Naive B cell (primary cell): ENCODE data around the gene GPR156. TPM values are rescaled to one million over a fixed set of nuclear protein-coding genes. Genes with fewer than 3 reads are reported as not detected.

Experiments
- ATAC-seq, 2 donors: fragments of 150-1000 bp; cut with Tn5 transposase; 2 replicates each; pipeline ENCODE4 v1.10.0; 2021; ENCODE audit warnings: low read depth in 2 of 2, mild to moderate bottlenecking in 2 of 2, moderate library complexity in 2 of 2
- DNase-seq: peaks from one replicate; pipeline ENCODE4 v3.0.0; 2022
- H3K27ac Mint-ChIP-seq, 6 donors: one replicate each; pipeline ENCODE4 v1.8.0; 2020 to 2022; ENCODE audit warnings: mild to moderate bottlenecking in 6 of 6, mixed read lengths in 6 of 6, moderate library complexity in 5 of 6, inconsistent platforms in 2 of 6
- H3K27me3 Mint-ChIP-seq, 3 donors: one replicate each; pipeline ENCODE4 v1.8.0; 2021 to 2022; ENCODE audit warnings: mixed read lengths in 3 of 3, mild to moderate bottlenecking in 1 of 3
- H3K36me3 Mint-ChIP-seq, 2 donors: one replicate each; pipeline ENCODE4 v1.8.0; 2020 to 2022; ENCODE audit warnings: mixed read lengths in 2 of 2, inconsistent platforms in 1 of 2, mild to moderate bottlenecking in 1 of 2
- H3K4me1 Mint-ChIP-seq, 3 donors: one replicate each; pipeline ENCODE4 v1.8.0; 2020 to 2022; ENCODE audit warnings: mixed read lengths in 3 of 3, inconsistent platforms in 1 of 3, mild to moderate bottlenecking in 1 of 3, moderate library complexity in 1 of 3
- H3K4me3 Mint-ChIP-seq, 8 donors: one replicate each; pipeline ENCODE4 v1.8.0; 2020 to 2022; ENCODE audit warnings: mild to moderate bottlenecking in 8 of 8, mixed read lengths in 8 of 8, moderate library complexity in 8 of 8, inconsistent platforms in 2 of 8
- H3K9me3 Mint-ChIP-seq, 7 donors: one replicate each; pipeline ENCODE4 v1.8.0; 2020 to 2022; ENCODE audit warnings: mixed read lengths in 7 of 7, mild to moderate bottlenecking in 5 of 7, inconsistent platforms in 2 of 7, moderate library complexity in 1 of 7
- polyA plus RNA-seq, 6 donors: library from polyadenylated mRNA; unstranded; fragments of 300-500 nt; fragmentation: Illumina TruSeq; gene quantifications; one replicate each; pipeline ENCODE4 v1.2.3, GENCODE V29; 2021; ENCODE audit warnings: low read depth in 6 of 6

The GPR156 gene
- polyA plus RNA-seq, 6 donors from 2014 or later, result not detected

DNA sequence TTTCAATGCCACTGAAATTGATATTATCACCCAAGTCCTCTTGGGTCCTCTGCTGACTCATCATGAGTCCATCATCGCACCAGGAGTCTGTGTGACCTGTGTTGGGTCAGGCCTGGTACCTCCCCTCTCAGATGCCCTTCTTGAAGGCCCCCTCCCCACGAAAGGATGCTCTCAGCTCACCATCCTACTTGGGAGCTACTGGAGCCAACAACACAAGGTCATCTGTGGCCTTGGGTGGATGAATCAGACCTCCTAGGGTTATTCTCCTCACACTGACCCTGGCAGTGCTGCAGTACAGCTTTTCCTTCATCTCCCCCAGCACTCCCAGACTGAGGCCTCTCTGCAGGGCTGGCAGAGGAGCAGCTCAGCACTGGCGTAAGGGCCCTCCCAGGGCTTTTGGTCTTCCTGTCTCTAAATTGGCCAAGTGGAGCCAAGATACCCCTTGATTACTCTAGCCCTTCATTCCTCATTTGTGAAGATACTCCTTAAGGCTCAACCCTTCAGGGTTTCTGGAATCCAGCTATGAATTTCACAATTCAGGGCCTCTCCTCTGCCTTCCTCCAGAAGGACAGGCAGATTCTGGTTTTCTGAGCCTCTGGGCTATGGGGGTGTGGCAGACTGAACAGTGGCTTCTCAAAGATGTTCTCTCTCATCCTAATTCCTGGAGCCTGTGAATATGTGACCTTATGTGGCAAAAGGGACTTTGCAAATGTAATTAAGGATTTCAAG lies 110.0 kb downstream of the GPR156 start:
- no peak for ATAC-seq
- H3K4me1 Mint-ChIP-seq, result no peaks in the 10 kb centered on the region
- H3K27me3 Mint-ChIP-seq, result peaks cover 0 to 8% (median 3%) of the 10 kb centered on the region in 3 donors
- no peak overlapping the region for H3K4me3 Mint-ChIP-seq
- H3K27ac Mint-ChIP-seq, result peak overlapping the region in 1 of 6 donors; percentile 7
- H3K36me3 Mint-ChIP-seq, result no peaks in the 10 kb centered on the region
- H3K9me3 Mint-ChIP-seq, result no peaks in the 10 kb centered on the region
- DNase-seq, result no peak

DNA sequence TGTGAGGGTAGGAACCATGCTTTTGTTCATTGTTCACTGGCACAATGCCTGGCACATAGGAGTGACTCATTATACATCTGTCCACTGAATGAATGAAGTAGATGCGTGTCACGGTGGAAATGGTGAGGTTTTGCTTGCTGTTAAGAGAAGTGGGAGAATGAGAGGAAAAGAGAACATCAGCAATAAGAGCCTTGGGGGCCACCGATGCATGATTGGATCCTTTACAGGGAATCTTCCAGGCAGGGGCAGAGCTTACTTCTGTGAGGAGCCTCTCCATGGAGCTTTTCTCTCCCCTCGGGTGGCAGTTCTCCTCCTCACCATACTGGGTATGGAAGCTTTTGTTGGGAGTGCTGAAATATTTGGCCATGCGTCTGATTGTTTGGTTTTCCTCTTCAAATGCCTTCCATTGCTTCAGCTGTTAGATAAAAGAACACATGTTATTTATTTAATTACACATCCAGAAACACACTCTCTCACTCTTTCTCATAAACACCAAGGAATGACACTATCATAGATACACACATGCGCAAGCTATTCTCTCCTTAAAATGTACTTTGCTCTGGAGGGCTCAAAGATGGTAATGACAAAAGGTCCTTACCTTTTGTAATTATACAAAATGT lies 111.9 kb downstream of the GPR156 start:
- H3K27me3 Mint-ChIP-seq, result peaks cover 0 to 3% (median 0%) of the 10 kb centered on the region in 3 donors
- ATAC-seq (no peak), DNase-seq (no peak)
- no peaks in the 10 kb centered on the region for H3K9me3 Mint-ChIP-seq
- H3K4me1 Mint-ChIP-seq, result no peaks in the 10 kb centered on the region
- H3K4me3 Mint-ChIP-seq, result no peak overlapping the region
- H3K27ac Mint-ChIP-seq, result no peak overlapping the region
- H3K36me3 Mint-ChIP-seq, result no peaks in the 10 kb centered on the region

DNA sequence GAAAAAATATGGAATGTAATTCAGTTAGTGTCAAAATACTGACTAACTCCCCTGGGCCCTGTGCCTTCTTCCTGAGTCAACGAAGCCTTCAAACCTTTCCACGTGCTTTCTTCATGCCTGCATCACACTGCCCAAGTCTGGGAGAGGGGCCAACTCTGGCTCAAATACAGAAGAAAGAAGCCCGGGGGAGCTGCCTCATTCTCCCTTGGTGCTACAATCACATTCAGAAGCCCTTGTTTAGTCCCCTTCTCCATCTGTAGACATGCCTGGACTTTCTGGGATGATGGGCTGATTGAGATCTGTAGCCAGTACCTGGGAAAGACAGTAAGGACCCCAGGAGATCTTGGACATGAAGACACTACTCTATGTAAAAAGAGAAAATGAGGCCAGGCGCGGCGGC lies 113.0 kb downstream of the GPR156 start:
- no peaks in the 10 kb centered on the region for H3K4me1 Mint-ChIP-seq
- no peaks in the 10 kb centered on the region for H3K36me3 Mint-ChIP-seq
- ATAC-seq, result no peak
- no peak overlapping the region for H3K4me3 Mint-ChIP-seq
- no peak overlapping the region for H3K27ac Mint-ChIP-seq
- no peaks in the 10 kb centered on the region for H3K9me3 Mint-ChIP-seq
- H3K27me3 Mint-ChIP-seq, result peaks cover 0 to 3% (median 0%) of the 10 kb centered on the region in 3 donors
- no peak for DNase-seq

DNA sequence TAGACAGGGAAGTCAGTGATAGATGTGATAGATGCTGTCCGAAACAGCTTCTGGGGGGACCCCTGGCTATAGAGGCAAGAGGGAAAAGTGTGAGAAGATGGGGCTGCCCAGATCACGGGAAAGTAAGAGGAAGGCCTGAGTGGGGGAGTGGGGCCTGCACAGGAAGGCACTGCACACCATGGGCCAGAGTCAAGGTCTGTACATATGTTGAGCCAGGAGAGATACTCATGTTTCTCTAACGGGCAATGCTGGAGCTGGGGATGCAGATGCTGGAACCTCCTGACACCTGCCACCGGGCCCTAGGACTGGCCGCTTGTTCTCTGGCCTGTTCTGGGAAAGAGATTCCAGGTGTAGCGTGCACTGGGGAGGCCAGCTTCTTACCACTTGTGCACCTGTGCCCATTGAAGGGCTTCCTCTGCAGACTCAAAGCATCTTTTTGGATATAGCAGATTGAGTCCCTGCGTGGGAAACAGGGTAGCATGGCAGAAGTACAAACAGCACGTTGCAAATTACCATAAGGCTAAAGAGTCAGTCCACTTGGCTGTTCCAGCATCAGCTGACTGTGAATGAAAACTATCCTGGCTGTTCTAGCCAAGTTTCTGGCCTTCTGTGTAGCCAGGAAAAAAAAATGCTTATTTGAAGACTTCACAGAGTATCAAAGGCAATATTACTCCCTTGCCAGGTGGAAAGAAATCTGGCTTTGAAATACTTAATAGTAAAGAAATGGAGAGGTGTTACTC lies 113.7 kb downstream of the GPR156 start:
- no peak for ATAC-seq
- Mint-ChIP-seq H3K4me1 (no peaks in the 10 kb centered on the region), H3K4me3 (peak overlapping the region in 1 of 8 donors; percentile 41), H3K36me3 (no peaks in the 10 kb centered on the region), H3K27me3 (peaks cover 0 to 3% (median 0%) of the 10 kb centered on the region in 3 donors), H3K27ac (no peak overlapping the region), H3K9me3 (no peaks in the 10 kb centered on the region)
- no peak for DNase-seq

DNA sequence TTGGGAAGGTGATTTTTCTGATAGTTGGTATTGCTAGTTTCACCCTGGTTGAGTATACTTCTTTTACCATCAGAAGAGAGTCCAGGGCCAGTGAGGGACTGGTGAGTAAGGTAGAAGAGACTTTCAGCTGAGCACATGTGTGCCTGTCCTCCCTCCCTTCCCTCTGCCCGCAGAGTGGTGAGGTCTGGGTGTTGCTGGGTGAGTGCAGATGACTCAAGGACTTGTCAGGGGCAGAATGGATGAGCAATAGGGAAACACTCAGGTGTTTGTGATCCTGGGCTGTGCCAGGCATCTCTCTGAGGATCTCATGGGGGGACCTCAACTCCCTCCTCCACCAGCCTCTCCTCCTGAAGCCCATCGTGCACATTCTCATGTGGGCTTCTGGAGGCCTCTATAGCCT lies 114.8 kb downstream of the GPR156 start:
- no peaks in the 10 kb centered on the region for H3K36me3 Mint-ChIP-seq
- ATAC-seq (no peak), DNase-seq (no peak)
- no peaks in the 10 kb centered on the region for H3K4me1 Mint-ChIP-seq
- no peaks in the 10 kb centered on the region for H3K9me3 Mint-ChIP-seq
- H3K27me3 Mint-ChIP-seq, result peaks cover 0 to 3% (median 0%) of the 10 kb centered on the region in 3 donors
- no peak overlapping the region for H3K4me3 Mint-ChIP-seq
- H3K27ac Mint-ChIP-seq, result no peak overlapping the region

DNA sequence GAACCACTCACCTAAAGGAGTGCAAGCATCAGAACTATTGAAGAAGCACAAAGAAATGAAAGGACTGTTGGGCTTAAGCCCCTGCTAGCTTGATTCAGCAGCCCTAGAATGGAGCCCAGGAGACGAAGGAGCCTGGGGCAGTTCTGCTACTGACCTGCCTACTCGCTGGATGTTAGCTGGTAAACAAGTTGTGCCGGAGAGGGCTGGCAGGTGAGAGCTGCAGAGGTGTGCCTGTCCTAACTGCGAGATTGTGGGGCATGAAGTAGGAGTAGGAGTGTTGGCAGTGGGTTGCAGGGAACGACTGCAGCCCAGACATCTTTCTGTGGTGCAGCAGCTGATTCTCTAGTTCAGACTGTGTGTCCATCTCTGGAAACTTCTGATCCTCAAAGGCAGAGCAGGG lies 115.6 kb downstream of the GPR156 start:
- Mint-ChIP-seq H3K4me3 (no peak overlapping the region), H3K9me3 (no peaks in the 10 kb centered on the region), H3K4me1 (no peaks in the 10 kb centered on the region), H3K36me3 (no peaks in the 10 kb centered on the region), H3K27me3 (peaks cover 0 to 3% (median 0%) of the 10 kb centered on the region in 3 donors), H3K27ac (no peak overlapping the region)
- DNase-seq (no peak), ATAC-seq (no peak)

DNA sequence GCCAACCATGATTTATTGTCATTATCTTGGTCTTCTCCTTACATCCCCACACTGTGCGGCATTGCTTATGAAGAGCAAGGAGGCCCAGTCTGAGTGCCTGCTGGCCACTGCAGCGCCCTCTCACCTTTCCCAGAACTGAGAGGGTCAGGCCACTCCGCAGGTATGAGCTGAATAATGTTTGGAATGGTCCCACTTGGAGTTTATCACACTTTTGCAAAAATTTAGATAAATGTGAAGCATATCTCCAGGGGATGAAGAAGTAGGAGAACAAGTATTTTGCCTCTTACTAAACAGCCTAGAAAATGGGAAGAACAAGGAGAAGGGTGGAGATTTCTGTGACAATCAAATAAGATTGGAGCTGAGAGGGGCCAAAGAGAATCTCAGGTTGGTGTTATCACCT lies 116.4 kb downstream of the GPR156 start:
- no peak for DNase-seq
- H3K27ac Mint-ChIP-seq, result no peak overlapping the region
- no peaks in the 10 kb centered on the region for H3K4me1 Mint-ChIP-seq
- no peaks in the 10 kb centered on the region for H3K9me3 Mint-ChIP-seq
- no peak overlapping the region for H3K4me3 Mint-ChIP-seq
- H3K27me3 Mint-ChIP-seq, result peaks cover 0 to 3% (median 0%) of the 10 kb centered on the region in 3 donors
- no peaks in the 10 kb centered on the region for H3K36me3 Mint-ChIP-seq
- no peak for ATAC-seq

DNA sequence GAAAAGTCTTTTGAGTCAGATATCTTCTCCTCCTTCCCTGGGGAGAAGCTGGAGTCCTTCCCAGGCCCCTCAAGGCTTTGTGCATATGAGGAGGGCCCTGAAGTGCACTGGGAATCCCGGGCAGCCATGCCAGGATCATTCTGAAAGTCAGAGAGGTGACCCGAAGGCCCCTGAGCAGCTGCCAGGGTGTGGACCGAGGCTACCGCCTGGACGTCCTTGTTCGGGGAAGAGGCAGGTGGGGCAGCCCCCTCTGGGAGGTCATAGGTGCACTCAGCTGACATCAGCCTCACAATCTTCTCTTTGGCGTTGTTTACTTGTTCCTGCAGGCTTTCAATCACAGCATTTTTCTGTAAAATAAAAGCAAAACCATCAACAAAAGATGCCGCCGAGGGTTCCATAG lies 117.0 kb downstream of the GPR156 start:
- Mint-ChIP-seq H3K27ac (no peak overlapping the region), H3K27me3 (peaks cover 0 to 3% (median 0%) of the 10 kb centered on the region in 3 donors), H3K4me1 (peaks cover 0 to 2% (median 0%) of the 10 kb centered on the region in 3 donors), H3K4me3 (no peak overlapping the region), H3K36me3 (no peaks in the 10 kb centered on the region), H3K9me3 (no peaks in the 10 kb centered on the region)
- ATAC-seq (no peak), DNase-seq (no peak)

DNA sequence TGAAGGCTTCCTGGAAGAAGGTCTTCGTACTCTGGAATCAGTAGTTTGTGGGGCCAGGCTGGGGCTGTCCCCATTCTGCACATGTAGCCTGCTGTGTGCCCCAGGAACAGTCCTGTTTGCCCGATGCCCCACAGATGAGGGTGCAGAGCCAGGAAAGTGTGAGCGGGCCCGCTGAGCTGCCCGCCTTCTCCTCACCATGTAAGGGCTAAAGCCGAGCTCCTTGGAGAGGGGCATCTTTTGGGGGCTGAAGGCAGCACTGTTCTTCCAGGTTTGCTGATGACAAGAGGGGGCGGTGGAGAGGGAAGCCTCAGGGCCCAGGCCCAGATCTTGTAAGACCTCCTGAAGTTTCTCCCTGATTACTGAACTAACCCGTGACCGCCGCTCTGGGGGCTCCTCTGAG lies 117.5 kb downstream of the GPR156 start:
- H3K4me1 Mint-ChIP-seq, result peaks cover 0 to 2% (median 0%) of the 10 kb centered on the region in 3 donors
- H3K4me3 Mint-ChIP-seq, result no peak overlapping the region
- peaks cover 0 to 3% (median 0%) of the 10 kb centered on the region in 3 donors for H3K27me3 Mint-ChIP-seq
- H3K36me3 Mint-ChIP-seq, result no peaks in the 10 kb centered on the region
- DNase-seq (no peak), ATAC-seq (no peak)
- H3K9me3 Mint-ChIP-seq, result peaks cover 0 to under 1% (median 0%) of the 10 kb centered on the region in 7 donors
- H3K27ac Mint-ChIP-seq, result no peak overlapping the region

DNA sequence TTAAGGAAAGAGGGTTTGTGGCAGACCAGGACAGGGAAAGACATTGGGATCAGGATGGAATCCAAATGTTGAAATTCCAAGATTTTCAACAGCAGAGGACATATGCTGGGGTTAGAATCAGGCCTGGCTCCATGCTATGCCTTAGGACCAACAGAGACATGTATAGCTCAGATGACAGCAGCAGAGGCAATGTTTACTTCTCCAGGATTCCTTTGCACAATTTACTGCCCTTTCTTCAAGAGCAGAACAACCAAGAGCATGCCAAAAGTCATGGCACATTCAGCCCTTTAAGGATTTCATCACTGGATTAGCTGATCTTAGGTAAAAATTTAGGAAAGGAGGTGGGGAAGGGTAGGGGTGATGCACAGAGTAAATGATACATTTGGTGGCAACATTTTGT lies 121.2 kb downstream of the GPR156 start:
- Mint-ChIP-seq H3K36me3 (peaks cover 0 to 7% of the 10 kb centered on the region in 2 donors), H3K27ac (no peak overlapping the region), H3K4me1 (peaks cover 6 to 16% (median 16%) of the 10 kb centered on the region in 3 donors)

DNA sequence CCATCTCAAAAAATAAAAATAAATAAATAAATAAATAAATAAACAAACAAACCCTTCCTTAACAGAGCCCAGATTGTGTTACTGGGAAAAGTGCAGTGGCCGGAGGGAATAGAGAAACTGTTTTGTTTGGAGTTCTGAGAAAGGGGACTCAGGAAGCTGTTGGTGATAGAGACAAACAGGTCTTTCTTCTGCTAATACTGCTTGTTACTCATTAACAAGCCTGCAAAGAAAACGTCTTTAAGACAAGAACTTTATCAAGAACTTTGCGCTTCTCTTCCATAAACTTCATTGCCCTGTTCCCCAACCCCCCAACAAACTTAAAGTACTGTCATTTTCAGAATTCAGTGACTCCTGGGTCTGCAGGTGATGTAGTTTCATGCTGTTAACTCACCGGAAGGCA lies 122.0 kb downstream of the GPR156 start:
- Mint-ChIP-seq H3K27ac (no peak overlapping the region), H3K27me3 (no peaks in the 10 kb centered on the region)

More for the DNA sequence above, 121.2 kb downstream of the GPR156 start:
- H3K27me3 Mint-ChIP-seq, result no peaks in the 10 kb centered on the region
- ATAC-seq (no peak), DNase-seq (no peak)
- no peak overlapping the region for H3K4me3 Mint-ChIP-seq
- H3K9me3 Mint-ChIP-seq, result peaks cover 0 to 11% (median 4%) of the 10 kb centered on the region in 7 donors

DNA sequence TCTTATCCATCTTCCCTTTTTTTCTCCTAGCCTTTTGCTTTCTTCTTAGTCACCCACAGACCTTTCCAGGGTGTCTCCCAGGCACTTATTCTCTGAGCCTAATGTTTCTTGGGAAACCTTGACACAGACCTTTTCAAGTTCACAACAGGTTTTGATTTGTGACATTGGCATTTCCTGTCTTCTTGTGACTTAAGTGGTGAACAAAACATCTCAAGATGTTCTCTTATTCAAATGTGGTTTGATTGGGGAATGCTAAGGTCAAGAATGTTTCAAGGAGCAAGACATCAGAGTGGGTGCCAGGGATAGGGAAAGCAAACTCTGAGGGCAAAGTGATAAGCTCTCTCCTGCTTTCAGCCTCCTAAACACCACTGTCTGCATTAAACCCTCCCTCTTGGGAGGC lies 122.6 kb downstream of the GPR156 start:
- Mint-ChIP-seq H3K9me3 (peaks cover 0 to 11% (median 4%) of the 10 kb centered on the region in 7 donors), H3K4me1 (peaks cover 6 to 16% (median 16%) of the 10 kb centered on the region in 3 donors), H3K4me3 (no peak overlapping the region), H3K27me3 (no peaks in the 10 kb centered on the region), H3K27ac (no peak overlapping the region), H3K36me3 (peaks cover 0 to 7% of the 10 kb centered on the region in 2 donors)
- no peak for DNase-seq
- no peak for ATAC-seq

More for the DNA sequence above, 122.0 kb downstream of the GPR156 start:
- H3K4me1 Mint-ChIP-seq, result peaks cover 6 to 16% (median 16%) of the 10 kb centered on the region in 3 donors
- ATAC-seq (no peak), DNase-seq (no peak)
- peaks cover 0 to 11% (median 4%) of the 10 kb centered on the region in 7 donors for H3K9me3 Mint-ChIP-seq
- H3K4me3 Mint-ChIP-seq, result no peak overlapping the region
- H3K36me3 Mint-ChIP-seq, result peaks cover 0 to 7% of the 10 kb centered on the region in 2 donors

DNA sequence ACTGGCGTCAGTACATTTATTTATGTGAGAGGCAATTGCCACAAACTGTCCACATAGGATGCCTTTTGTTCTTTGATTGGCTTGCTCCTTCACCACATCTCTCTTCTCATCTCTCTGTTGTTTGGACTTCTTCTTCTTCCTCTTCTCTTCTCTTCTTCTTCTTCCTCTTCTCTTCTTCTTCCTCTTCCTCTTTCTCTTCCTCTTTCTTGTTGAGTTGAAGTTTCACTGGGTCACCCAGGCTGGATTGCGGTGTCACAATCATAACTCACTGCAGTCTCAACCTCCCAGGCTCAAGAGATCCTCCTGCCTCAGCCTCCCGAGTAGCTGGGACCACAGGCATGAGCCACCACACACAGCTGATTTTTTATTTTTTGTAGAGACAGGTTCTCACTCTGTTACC lies 123.1 kb downstream of the GPR156 start:
- no peak for ATAC-seq
- peaks cover 0 to 7% of the 10 kb centered on the region in 2 donors for H3K36me3 Mint-ChIP-seq
- peaks cover 0 to 14% (median 4%) of the 10 kb centered on the region in 7 donors for H3K9me3 Mint-ChIP-seq
- H3K4me1 Mint-ChIP-seq, result peaks cover 6 to 16% (median 16%) of the 10 kb centered on the region in 3 donors
- no peaks in the 10 kb centered on the region for H3K27me3 Mint-ChIP-seq
- H3K4me3 Mint-ChIP-seq, result no peak overlapping the region
- H3K27ac Mint-ChIP-seq, result peak overlapping the region in 1 of 6 donors; percentile 80
- no peak for DNase-seq
